ENCODE measurements around the gene FGF18. TPM values are rescaled to one million over a fixed set of nuclear protein-coding genes. Genes with fewer than 3 reads are reported as not detected.

The FGF18 gene
- total RNA-seq, 1 donor = 0.54 TPM

- TF ChIP-seq CTCF (IDR thresholded peaks at IDR 0.05; ENCODE audit: insufficient read depth, low read length) = no peak
- H3K4me3 ChIP-seq (ENCODE audit: low read depth, low read length) = no peak overlapping the region
- no peak for DNase-seq (ENCODE audit: low read depth)
Observed at GRCh38 chr5:171421331-171422262, 2.1 kb downstream of the FGF18 start.

- H3K4me3 ChIP-seq (ENCODE audit: low read depth, low read length) = no peak overlapping the region
- DNase-seq (ENCODE audit: low read depth) = no peak
- TF ChIP-seq CTCF (IDR thresholded peaks at IDR 0.05; ENCODE audit: insufficient read depth, low read length) = no peak
Observed at GRCh38 chr5:171422495-171422894, 3.0 kb downstream of the FGF18 start.

DNA sequence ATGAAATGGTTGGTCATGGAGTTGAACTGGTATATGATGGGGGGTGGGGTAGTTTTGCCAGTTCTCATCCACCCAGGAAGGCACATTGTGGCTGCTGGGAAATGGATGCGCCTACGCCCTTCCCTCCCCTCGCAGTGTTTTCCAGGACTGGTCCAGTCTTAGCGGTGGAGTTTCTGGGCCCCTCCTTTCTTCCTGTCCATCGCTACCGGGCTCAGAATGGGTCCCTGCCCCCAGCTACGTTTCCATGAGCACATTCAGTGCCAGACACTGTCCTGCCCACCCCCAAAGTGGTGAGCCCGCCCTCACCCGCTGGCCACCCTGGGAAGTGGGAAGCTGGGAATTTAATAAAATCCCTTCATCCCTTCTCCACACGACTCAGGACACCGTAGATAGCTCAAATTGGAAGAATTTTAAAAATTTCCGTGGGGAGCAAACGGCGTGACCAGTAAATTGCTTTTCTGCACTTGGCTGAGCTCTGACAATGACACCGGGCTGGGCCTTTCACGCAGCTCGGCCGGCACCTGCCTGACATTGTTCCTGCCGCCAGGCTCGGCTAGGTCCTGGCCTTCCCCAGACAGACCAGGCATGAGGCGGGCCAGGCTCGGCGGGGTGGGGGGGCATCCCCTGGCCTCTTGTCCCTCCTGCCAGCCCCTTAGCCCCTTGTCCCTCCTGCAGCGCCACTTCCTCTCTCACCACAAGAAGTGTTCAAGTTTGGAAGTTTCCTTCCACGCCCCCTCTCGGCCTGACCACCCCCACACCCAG lies 3.6 kb downstream of the FGF18 start:
- no peak for TF ChIP-seq CTCF (IDR thresholded peaks at IDR 0.05; ENCODE audit: insufficient read depth, low read length)
- DNase-seq (ENCODE audit: low read depth) = no peak
- H3K4me3 ChIP-seq (ENCODE audit: low read depth, low read length) = no peak overlapping the region

DNA sequence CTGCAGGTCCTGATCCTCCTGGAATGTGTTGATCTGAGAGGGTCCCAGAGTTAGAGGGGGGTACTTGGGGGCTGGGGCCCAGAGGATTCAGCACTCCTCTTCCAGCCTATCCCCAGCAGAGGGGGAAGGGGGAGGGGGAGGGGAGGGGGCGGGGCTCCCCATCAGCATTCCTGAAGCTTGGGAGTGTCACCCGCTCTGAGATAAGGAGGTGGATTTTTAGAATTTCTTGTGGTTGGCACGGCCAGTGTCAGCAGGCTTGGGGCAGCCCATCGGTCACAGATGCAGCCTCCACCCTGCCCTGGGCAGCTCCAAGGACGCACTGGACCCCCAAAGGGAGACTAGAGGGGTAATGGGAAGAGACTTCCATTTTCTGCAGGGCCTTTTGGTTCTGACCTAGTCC lies 5.3 kb downstream of the FGF18 start:
- TF ChIP-seq CTCF (IDR thresholded peaks at IDR 0.05; ENCODE audit: insufficient read depth, low read length) = no peak
- no peak overlapping the region for H3K4me3 ChIP-seq (ENCODE audit: low read depth, low read length)
- DNase-seq (ENCODE audit: low read depth) = no peak

- no peak overlapping the region for H3K4me3 ChIP-seq (ENCODE audit: low read depth, low read length)
- no peak for TF ChIP-seq CTCF (IDR thresholded peaks at IDR 0.05; ENCODE audit: insufficient read depth, low read length)
- no peak for DNase-seq (ENCODE audit: low read depth)
Observed at GRCh38 chr5:171425596-171426244, 6.3 kb downstream of the FGF18 start.

DNA sequence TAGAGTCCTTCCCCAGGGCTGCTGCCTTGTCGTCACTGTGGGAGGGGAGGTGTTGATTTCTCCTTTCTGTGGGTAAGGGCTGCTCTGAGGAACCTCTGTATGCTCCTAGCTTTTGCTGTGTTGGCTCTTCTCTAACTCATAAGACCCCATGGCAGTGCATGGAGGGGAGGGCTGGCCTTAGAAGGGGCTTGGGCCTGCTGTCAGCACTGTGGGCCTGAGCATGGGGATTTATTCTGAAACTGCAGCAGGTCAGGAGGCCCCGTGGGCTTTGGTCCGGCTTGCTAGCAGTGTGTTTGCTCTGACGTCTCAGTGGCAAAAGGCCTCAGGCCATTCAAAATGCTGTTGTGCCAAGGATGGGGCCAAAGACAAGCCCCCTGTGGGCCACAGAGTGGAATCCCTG lies 6.8 kb downstream of the FGF18 start:
- no peak overlapping the region for H3K4me3 ChIP-seq (ENCODE audit: low read depth, low read length)
- TF ChIP-seq CTCF (IDR thresholded peaks at IDR 0.05; ENCODE audit: insufficient read depth, low read length) = no peak
- DNase-seq (ENCODE audit: low read depth) = no peak

All from fibroblast of the aortic adventitia (primary cell).